GM18519 (cell line): ENCODE measurements around the gene PSAP.

Source experiments
- ATAC-seq: cut with Tn5 transposase; IDR thresholded peaks from one replicate; pipeline ENCODE4 v1.9.1; 2021; ENCODE audit warnings: mild to moderate bottlenecking, moderate library complexity; ENCODE audit not compliant: unreplicated experiment, low FRiP score

The PSAP gene

DNA sequence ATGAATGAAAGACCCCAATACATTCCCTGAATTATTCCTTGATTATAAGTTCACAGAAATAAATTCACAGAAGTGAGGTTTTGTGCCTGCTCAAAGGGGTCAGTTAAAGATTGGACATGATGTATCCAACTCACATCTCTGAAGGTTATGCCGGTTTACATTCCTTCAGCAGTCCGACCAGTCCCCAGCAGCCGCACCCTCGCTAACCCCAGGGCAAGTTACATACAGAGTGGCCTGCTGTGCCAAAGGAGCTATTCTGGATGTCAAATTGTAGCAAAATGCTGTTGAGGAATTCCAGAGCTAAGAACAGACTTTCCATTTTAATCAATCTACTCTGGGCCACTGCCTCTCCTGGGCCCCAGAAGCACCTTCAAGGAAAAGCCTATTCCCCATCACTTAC is 20.3 kb downstream of the PSAP start:
- no peak for ATAC-seq

DNA sequence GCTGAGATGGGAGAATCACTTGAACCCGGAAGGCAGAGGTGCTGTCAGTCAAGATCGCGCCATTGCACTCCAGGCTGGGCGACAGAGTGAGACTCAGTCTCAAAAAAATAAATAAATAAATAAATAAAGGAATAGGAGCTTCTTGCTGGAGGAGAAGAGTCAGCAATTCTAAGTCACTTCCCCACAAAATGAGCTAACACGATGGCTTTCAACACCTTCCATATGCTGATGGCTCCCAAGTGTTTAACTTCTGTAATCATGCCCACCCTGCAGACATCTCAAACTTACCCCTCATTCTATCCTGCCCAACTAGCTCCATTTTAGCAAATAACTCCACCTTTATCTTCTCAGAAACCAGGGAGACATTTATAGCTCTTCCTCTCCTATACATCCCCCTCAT is 21.2 kb downstream of the PSAP start:
- ATAC-seq, result no peak

DNA sequence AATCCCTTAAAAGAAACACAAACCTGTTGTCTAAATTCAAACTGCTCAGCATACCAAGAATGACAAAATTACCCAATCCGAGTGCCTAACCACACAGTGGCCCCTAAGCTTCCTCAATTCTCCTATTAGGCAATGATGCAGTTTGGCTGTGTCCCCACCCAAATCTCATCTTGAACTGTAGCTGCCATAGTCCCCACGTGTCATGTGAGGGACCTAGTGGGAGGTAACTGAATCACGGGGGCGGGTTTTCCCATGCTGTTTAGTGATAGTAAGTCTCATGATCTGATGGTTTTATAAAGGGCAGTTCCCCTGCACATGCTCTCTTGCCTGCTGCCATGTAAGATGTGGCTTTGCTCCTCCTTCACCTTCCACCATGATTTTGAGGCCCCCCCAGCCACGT is 21.9 kb downstream of the PSAP start:
- no peak for ATAC-seq

DNA sequence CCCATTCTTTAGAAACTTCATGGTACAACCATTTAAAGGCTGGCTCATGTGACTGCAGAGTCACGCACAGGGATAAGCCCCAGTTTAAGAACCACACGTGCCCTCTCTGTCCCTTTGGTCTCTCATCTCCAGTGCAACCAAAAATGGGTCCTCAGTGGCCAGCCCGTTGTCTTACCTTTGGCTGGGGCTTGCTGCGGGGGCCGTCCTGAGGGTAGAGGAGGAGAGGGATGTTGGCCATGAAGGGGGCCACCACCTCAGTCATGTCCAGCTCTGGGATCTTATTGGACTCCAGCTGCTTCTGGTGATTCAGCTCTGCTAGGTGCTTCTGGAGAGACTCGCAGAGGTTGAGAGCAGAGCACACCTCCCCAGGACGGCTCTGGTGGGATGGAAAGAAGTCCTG is 22.3 kb downstream of the PSAP start:
- ATAC-seq, result no peak

DNA sequence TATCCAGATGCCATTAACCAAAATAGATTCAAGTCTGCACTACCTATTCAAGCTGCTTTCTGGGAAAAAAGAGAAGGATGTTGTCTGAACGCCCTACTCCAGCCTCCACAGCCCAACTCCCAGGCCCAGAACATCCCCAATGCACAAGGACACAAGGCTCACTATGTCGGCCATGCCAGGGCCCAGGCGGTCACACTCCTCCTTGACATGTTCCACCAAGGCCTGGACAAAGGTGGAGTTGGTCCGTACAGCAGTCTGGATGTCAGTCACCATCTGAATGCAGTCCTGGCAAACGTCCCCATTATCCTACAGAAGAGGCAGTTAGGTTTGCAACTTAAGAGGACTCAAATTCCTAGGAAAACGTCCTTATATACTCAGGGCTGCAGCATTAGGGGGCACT is 23.2 kb downstream of the PSAP start:
- ATAC-seq, result no peak

DNA sequence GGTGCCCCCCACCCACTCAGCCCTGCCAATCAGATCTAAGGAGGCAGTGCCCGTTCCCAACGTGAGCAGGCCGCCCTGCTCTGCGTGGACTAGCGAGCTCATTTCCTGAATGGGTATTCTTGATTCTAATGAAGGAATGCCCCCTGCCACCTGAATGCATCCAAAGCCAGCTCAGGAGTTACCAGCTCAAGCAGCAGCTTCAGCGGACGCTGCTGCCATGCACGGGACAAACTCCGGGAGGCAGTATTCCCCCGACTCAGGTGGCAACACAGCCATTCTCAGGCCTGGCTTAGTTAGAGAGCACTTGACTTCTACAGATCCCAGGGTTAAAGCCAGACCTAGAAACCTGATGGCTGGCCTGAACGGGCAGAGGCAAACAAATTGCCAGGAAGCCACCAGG is 25.8 kb downstream of the PSAP start:
- no peak for ATAC-seq

DNA sequence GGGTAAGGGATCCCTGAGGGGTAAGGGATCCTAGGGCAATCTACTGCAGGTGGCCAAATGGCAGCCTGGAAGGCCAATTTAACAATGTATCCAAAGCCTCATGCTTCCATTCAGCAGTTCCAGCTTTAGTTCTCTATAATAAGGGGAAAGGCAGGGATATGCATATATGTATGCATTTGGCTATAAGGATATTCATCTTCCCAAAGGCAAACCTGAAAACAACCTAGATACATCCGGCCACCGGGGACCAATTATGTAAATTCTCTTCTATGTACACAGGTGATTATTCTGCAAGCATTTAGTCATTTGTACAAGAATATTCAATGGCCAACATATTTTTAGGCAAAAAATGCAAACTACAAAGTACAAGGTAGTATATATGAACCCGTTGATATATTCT is 26.7 kb downstream of the PSAP start:
- ATAC-seq, result no peak

DNA sequence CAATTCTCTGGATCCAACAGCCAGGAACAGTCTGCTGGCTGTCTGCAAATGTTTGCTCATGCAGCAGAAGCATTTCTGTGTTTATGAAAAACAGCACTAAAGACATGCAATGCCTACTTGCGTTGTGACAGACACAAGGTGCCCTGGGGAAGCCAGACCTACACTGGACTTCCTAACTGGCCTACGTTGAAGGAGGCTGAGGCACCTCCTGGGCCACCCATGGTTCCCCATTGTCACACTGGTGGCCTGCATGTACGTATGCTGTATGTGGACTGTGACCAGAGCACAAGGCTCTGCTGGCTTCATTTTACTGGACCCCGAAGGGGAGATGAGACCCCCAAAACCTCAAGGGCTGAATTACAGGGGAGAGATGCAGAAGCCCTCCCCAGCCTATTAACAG is 27.7 kb downstream of the PSAP start:
- ATAC-seq, result no peak

DNA sequence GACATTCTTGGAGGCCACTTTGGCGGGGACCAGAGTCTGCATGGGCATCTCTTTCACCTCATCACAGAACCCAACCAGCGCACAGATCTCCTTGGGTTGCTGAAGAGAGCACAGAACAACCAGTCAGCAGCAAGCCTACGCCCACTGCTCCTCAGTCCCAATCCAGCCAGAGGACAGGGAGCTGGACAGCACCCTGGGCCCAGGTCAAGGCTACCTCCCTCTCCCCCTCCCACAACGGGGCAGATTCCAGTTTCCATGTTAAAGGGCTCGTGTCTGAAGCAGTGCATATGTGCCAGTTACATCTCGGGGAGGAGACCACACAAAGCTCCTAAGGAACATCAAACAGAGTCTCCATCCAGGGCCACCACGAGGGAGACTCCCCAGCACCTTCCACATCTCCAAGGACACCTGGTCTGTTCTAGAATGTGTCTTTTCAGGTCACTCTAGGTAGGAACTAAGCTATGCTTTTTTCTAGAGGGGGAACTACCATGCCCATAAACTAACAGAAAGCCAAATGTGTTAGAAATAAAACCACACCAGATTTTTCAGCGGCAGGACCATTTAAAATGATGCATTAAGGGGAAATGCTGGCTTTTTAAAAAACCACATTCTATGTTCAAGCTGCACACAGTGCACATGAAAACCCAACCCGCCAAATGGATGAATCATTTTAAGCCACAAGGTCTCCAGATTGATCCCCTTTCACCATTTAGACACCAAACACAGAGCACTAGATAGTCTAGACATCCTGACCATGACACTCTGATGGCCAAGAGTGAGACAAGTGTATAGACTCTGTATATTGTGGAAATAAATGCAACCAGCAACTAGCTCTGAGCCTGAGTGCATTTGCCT is 28.9 kb downstream of the PSAP start:
- ATAC-seq, result no peak

DNA sequence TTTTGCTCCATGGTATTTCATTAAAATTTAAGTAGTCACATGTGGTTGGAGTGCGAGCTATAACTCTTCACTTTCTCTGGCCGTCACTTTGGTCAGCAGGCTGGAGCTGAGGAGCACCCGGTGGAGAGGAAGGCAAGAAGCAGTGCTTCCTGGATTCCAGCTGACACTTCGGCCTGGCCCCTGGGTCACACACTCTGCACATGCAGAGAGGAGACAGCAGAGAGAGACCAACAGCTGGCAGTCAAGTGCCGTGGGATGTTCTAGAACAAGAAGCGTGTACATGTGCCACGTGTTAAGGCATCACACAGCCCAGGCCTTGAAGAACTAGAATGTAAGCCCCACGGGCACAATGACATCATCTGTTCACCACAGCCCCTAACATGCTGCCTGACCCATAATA is 30.1 kb downstream of the PSAP start:
- no peak for ATAC-seq

DNA sequence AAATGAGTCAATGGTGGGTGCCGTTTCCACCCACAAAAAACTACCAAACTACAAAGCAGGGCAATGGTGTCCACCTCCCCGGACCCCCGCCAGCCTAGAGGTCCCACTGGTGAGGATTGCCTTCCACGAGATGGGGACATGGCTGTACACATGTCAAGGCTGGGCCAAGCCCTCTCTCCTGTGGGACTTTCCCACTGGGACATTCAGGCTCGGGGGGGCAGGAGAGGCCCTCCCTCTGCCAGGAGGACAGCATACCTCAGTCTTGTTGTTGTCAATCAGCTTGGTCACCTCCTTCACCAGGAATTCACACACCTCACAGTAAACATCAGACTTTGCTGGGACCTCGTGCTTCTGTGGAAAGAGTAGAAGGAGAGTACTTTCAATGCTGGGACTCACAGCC is 31.1 kb downstream of the PSAP start:
- ATAC-seq, result no peak

DNA sequence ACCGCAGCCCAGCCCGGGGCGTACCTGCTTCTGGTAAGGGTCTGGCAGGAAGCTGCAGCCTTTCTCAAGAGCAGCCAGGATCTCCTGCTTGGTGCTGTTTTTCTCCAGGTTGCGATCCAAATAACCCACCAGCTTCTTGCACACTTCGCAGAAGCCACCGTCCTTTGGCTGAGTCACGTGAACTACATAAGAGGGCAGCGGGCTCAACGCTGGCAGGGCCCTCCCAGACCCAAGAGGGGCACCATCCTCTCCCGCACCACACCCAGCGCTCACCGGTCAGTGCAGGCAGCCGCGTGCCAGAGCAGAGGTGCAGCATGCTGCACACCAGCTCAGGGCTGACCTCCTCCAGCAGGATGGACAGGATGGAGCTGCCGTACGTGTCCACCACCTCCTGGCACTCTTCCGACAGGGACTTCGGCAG is 31.6 kb downstream of the PSAP start:
- ATAC-seq, result no peak

DNA sequence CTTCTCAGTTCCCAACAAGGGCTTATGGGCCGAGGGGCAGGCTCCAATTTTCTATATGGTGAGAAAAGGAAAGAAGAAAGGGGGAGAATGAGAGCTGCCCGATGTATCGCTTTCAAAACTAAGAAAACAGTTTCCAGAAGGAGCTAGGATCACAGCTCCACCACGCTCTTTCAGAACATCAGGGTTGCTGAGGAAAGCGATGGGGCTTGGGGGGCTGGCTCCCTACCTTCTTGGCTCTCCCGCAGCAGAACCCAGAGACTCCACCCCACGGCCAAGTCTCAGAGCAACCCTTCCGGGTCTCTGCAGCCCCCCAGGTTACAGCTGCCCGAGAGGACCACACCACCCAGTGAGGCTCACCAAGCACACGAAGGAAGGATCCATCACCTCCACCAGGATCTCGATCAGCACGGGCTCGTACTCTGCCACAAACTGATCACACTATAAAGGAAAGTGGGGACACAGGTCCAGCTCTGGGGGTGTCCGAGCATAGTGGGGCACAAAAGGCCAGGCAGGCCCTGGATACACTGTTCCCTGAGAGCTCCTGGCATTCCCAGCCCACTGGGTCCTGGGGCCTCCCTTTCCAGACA is 32.3 kb downstream of the PSAP start:
- no peak for ATAC-seq

DNA sequence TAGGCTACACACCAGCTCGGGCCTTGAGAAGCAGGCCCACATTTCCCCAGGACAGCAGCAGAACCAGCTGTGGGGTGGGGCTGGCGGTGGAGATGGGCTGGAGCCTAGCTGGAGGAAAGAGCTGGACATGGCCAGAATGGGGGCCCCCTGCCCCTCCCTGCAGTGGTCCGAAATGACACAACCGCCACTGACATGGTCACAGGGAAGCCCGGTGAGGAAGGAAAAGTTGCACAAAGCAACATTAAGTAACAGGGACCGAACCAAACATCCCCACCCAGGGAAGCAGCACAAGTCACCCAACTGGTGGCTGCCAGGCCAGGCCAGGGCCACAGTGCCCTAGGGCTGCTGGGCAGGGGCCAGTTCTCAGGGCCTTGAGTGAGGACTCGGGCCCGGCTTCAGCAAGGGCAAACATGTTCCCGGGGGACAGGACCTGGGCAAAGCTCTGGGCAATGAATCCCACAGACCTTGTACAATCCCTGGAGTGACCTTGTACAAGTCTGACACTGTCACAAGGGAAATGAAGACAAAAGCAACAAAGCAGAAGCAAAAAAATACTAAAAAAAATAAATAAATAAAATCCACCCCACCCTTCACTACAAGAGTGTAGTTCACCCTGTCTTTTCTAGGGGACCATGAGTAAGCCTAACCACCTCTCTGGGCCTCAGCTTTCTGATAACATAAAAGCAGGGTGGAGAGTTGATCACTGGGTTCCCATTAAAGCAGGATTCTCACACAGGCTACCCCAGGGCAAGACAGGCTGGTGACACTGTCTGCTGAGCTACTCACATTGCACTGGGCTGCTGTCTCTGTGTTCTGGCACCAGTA is 33.0 kb downstream of the PSAP start:
- no peak for ATAC-seq

DNA sequence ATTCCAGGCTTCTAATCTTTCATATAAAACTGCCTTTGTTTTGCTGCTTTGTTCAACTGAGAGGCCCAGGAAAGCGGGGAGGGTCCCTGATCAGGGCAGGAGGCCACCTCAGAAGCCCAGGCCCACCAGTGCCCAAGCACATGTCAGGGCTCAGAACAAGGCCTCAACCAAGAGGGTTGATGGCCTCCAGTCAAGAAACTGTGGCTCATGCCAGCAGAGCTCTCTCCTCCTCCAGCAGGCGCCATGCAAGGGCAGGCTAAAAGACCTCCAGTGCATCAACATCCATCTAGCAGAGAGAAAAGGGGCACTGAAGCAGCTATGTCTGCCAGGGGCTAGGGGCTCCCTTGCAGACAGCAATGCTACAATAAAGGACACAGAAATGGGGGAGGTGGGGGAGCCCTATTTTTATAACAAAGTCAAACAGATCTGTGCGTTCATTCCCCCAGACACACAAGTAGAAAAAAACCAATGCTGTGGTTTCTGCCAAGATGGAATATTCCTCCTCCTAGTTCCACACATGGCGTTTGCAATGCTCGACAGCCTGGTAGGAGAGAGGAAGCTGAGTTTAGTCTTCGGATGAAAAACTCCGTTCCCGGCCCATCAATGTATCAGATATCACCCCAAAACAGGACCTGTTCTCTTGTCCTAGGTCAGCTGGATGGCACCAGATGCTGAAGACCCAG is 34.0 kb downstream of the PSAP start:
- no peak for ATAC-seq

DNA sequence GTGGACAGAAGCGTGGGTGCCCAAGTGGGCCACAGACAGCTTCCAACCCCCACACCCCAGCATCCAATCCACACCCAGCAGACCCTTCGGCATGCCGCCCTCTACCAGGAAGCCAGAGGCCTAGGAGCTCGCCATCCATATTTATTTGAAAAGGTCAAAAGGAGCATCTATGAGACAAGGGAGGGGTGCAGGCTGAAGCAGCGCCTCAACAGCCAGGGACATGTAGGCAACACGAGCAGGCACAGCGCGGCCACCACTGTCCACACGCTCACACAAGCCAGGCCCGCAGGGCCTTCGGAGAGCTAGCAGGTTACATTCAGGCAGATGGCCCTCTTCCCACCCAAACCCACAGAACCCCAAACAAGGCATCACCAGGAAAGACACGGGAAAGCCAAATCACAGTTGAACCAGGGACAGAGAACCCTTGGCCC is 34.6 kb downstream of the PSAP start:
- ATAC-seq, result no peak

DNA sequence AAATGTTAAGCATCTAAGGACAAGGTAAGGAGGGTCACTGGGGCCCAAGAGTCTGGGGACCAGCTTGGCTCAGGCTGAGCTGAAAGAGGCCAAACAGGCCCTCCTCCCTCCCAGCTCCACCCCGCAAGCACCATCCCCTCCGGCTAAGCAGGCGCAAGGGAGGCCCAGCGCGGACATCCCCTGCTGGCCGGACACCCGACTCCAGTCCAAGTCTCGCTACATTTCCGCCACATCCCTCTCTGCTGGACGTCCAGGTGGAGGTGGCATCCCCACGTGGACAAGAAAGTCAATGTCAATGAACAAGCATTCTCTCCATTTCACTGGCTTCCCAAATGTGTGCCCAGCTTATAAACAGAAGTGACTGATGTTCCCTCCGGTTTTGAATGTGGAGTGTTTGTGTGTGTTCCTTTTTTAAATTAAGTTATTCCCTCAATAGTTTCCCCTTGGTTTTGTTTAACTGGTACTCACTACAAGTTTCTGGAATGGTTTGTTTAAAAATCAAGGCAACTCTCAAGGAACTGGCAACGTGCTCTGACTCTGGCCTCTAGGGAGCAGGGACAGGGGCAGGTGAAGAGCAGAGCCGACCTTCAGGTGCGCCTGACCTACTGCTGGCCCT is 35.4 kb downstream of the PSAP start:
- no peak for ATAC-seq

DNA sequence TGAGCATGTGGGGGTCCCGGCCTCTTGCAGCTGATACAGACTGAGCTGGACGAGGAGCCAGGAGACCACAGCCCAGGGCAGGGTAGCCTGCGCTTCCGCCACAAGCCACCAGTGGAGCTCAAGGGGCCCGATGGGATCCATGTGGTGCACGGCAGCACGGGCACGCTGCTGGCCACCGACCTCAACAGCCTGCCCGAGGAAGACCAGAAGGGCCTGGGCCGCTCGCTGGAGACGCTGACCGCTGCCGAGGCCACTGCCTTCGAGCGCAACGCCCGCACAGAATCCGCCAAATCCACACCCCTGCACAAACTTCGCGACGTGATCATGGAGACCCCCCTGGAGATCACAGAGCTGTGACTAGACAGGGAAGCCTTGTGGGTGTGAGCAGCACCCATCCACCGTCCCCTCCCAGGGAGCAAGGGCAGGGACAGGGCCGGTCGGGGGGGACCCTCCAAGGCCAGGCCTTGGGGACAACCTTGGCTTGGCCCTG is 36.1 kb downstream of the PSAP start:
- no peak for ATAC-seq

DNA sequence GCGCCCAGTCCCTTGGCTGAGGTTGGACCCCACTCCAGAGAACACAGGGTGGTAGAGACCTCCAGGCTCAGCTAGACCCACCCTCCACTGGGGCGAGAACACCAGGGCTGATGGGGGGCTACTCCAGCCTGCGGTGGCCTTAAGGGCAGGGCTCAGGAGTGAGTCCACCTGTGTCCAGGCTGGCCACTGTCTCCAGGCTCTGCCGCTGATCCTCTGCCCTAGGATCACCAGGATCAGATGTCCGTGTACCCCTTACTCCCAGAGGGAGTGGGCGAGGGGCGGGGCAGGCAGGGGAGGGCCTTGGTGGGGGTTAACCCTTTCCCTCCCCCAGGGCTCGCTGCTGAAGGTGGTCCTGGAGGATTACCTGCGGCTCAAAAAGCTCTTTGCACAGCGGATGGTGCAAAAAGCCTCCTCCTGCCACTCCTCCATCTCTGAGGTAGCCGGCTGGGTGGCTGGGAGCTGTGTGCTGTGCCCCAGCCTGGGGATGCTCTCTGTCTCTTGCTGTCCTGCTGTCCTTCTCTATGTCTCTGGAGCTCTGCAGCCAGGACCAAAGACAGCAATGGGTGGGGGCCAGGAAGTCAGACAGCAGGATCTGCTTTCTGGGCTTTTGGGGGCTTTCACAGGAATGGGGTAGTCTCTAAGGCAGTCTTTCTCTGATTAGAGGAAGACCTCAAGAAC is 38.0 kb downstream of the PSAP start:
- no peak for ATAC-seq
